NT2/D1 (cell line): ENCODE results near the gene AGAP1.

Experiments
- DNase-seq: peaks from one replicate; pipeline ENCODE4 v3.0.0-alpha.2; 2011; ENCODE audit warnings: low read depth, low spot score
- H3K27me3 ChIP-seq: 2 replicates; pipeline ENCODE4 v1.6.0; 2011; ENCODE audit warnings: mild to moderate bottlenecking; ENCODE audit not compliant: insufficient read length, insufficient read depth
- H3K36me3 ChIP-seq: 2 replicates; pipeline ENCODE4 v1.6.1; 2011; ENCODE audit warnings: mild to moderate bottlenecking, low read length, mixed read lengths; ENCODE audit not compliant: insufficient read depth, insufficient read length
- H3K4me1 ChIP-seq: 2 replicates; pipeline ENCODE4 v1.5.1; 2011; ENCODE audit not compliant: insufficient read depth, insufficient read length
- H3K4me3 ChIP-seq: 2 replicates; pipeline ENCODE4 v1.5.1; 2011; ENCODE audit warnings: low read depth; ENCODE audit not compliant: insufficient read length
- H3K9ac ChIP-seq: 2 replicates; pipeline ENCODE4 v1.6.0; 2011; ENCODE audit warnings: low read depth; ENCODE audit not compliant: insufficient read length
- H3K9me3 ChIP-seq: 2 replicates; pipeline ENCODE4 v1.5.1; 2011; ENCODE audit warnings: mild to moderate bottlenecking, low read length; ENCODE audit not compliant: insufficient read depth
- SUZ12 ChIP-seq: IDR thresholded peaks from 2 replicates; pipeline ENCODE4 v1.6.1; 2011; ENCODE audit not compliant: insufficient read length, insufficient read depth; ENCODE audit errors: extremely low read depth
- YY1 ChIP-seq: IDR thresholded peaks from 2 replicates; pipeline ENCODE4 v1.6.1; 2011; ENCODE audit not compliant: insufficient read length, insufficient read depth
- ZNF274 ChIP-seq: IDR thresholded peaks from 2 replicates; pipeline ENCODE4 v1.6.1; 2011; ENCODE audit warnings: mild to moderate bottlenecking, low read depth, low read length

Gene AGAP1

GRCh38 chr2:235546151-235546435 lies 52.2 kb downstream of the AGAP1 start:
- Histone ChIP-seq H3K27me3 (no peaks in the 10 kb centered on the region), H3K9ac (no peak overlapping the region), H3K4me3 (no peak overlapping the region), H3K4me1 (peaks cover 14% of the 10 kb centered on the region), H3K36me3 (peaks cover 2% of the 10 kb centered on the region), H3K9me3 (no peaks in the 10 kb centered on the region)
- DNase-seq = no peak
- no peak for TF ChIP-seq ZNF274
- TF ChIP-seq YY1 = no peak
- no peak for TF ChIP-seq SUZ12

DNA sequence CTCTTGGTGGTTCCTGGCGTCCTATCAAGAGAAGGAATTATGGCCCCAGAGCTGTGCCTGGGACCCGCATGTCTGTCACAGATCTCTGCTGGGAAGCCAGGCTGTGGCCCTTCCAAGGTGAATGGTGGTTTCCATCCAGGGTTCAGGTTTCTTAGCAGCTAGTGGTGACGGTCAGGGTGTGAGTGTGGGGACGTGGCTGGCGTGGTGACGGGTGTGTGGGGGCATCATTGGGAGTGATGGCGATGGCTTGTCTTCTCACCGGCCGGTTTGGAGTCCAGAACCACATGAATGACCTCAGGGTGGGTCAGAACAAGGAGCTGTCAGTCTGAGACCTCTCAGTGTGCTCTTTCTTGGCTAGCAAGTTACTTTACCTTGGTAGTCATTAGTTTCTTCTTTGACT lies 52.6 kb downstream of the AGAP1 start:
- H3K27me3 ChIP-seq = no peaks in the 10 kb centered on the region
- H3K9ac ChIP-seq = no peak overlapping the region
- no peaks in the 10 kb centered on the region for H3K9me3 ChIP-seq
- peaks cover 2% of the 10 kb centered on the region for H3K36me3 ChIP-seq
- TF ChIP-seq ZNF274 (no peak), SUZ12 (no peak)
- no peak overlapping the region for H3K4me3 ChIP-seq
- H3K4me1 ChIP-seq = peaks cover 14% of the 10 kb centered on the region
- DNase-seq = no peak

DNA sequence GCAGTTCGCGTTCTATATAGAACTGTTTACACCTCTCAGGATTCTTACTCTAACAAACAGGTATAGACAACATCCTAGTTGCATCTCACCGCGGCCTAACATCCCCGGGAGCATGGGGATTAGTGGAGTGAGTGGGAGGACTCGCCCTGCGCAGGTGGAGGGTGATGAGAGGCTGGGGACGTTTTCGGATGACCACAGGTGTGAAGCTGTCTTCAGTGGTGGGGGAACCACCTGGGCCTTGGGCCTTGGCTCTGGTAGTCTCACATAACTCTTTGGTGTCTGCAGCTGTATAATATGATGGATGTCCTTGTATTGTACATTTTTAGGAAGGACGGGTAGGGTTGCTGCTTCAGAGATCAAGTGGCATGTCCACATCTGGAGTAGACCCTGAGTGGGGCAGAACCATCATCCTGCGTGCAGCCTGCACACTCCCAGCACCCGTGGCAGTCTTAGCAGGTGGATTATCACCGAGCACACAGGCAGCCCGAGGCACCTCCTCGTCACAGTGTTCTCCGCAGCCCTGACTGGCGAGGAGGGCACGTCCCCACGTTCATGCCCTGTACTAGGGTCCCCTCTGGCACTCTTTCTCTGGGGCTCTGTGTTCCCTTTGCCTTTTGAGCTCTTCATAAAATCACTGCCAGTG lies 56.0 kb downstream of the AGAP1 start:
- Histone ChIP-seq H3K36me3 (peaks cover 2% of the 10 kb centered on the region), H3K9ac (no peak overlapping the region), H3K4me3 (no peak overlapping the region), H3K4me1 (peaks cover 20% of the 10 kb centered on the region), H3K9me3 (no peaks in the 10 kb centered on the region), H3K27me3 (no peaks in the 10 kb centered on the region)
- no peak for TF ChIP-seq YY1
- no peak for TF ChIP-seq SUZ12
- no peak for TF ChIP-seq ZNF274
- no peak for DNase-seq

DNA sequence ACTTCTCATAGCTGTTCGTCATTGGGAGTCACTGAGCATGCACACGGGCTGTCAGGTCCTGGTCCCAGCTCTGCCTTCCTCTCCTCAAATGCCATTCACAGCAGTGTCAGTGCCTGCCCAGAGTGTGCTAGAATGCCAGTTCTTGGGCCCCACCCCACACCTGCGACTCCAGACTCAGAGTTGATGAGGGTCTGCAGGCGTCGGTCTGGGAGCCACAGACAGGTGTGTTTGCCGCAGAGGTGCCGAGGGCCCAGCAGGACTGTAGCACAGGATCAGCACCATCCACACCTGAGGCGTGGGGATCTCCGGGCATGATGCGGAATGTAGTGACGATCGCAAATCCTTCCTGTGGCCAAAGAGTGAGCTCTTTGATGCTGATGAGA lies 56.5 kb downstream of the AGAP1 start:
- H3K4me3 ChIP-seq = no peak overlapping the region
- no peak overlapping the region for H3K9ac ChIP-seq
- H3K9me3 ChIP-seq = no peaks in the 10 kb centered on the region
- H3K4me1 ChIP-seq = peaks cover 23% of the 10 kb centered on the region
- H3K27me3 ChIP-seq = no peaks in the 10 kb centered on the region
- TF ChIP-seq YY1 (no peak), SUZ12 (no peak), ZNF274 (no peak)
- H3K36me3 ChIP-seq = peaks cover 2% of the 10 kb centered on the region
- no peak for DNase-seq

- H3K4me3 ChIP-seq = no peak overlapping the region
- H3K9me3 ChIP-seq = no peaks in the 10 kb centered on the region
- no peak for DNase-seq
- no peaks in the 10 kb centered on the region for H3K27me3 ChIP-seq
- peaks cover 2% of the 10 kb centered on the region for H3K36me3 ChIP-seq
- peaks cover 19% of the 10 kb centered on the region for H3K4me1 ChIP-seq
- no peak overlapping the region for H3K9ac ChIP-seq
- TF ChIP-seq YY1 (no peak), ZNF274 (no peak), SUZ12 (no peak)
Observed at GRCh38 chr2:235550946-235551345, 57.1 kb downstream of the AGAP1 start.

GRCh38 chr2:235551965-235552364 lies 58.1 kb downstream of the AGAP1 start:
- Histone ChIP-seq H3K9ac (no peak overlapping the region), H3K4me1 (peaks cover 18% of the 10 kb centered on the region), H3K4me3 (no peak overlapping the region), H3K36me3 (peaks cover 2% of the 10 kb centered on the region), H3K9me3 (no peaks in the 10 kb centered on the region), H3K27me3 (no peaks in the 10 kb centered on the region)
- TF ChIP-seq ZNF274 = no peak
- TF ChIP-seq SUZ12 = no peak
- TF ChIP-seq YY1 = no peak
- peak; percentile 68 for DNase-seq

- Histone ChIP-seq H3K36me3 (peaks cover 2% of the 10 kb centered on the region), H3K9me3 (no peaks in the 10 kb centered on the region), H3K4me3 (no peak overlapping the region), H3K9ac (no peak overlapping the region), H3K4me1 (peaks cover 18% of the 10 kb centered on the region), H3K27me3 (no peaks in the 10 kb centered on the region)
- TF ChIP-seq YY1 (no peak), SUZ12 (no peak), ZNF274 (no peak)
- DNase-seq = no peak
Observed at GRCh38 chr2:235552671-235553070, 58.8 kb downstream of the AGAP1 start.
